ENCODE measurements around the gene KCTD13.
"Not testable (repeated sequence)": the region's sequence is repeated elsewhere in the genome, so short reads cannot be mapped to it uniquely, and the experiment has no call there.

KCTD13 gene

DNA sequence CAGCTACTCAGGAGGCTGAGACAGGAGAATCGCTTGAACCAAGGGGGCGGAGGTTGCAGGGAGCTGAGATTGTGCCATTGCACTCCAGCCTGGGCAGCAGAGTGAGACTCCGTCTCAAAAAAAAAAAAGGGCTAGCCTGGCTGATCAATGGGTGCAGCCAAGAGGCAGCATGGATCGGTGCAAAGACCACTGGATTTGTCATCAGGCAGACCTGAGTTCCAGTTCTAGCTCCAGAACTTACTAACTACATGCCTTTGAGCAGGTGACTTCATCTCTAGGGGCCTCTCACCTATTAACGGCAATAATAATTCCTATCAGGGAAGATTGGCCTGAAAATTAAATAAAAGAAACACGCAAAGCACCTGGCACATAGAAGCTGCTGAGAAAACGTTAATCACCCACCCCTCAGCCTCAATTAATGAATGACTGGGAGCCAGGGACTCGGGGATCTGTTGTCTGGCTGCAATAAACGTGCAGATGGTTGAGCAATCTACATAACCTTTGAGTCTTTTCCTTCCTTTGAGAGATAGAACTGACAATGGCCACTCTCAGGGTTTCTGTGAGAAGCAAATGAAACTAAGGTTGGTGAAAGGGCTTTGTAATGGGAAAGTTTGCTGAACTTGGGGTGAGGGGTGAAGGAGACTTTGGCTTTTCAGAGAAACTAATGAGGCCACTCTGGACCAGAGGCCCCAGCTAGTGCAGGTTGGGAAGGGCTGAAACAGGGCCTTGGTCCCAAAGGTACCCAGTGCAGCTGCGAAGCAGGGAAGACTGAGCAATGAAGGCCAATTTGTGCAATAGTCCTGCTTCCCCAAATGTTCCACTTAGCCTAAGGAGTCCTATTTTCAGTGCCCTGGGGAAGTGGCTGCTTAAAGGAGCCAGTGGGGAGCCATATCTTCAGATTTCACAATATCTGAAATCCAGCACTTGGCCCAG is 34.2 kb downstream of the KCTD13 start:
- TF ChIP-seq CTCF (IDR thresholded peaks at IDR 0.05; ENCODE audit: insufficient read depth, low read length, poor library complexity, severe bottlenecking): no peak
- no peak overlapping the region for H3K4me3 ChIP-seq (replicated peaks; ENCODE audit: low read depth, low read length)
- no peak for DNase-seq (ENCODE audit: extremely low read depth, insufficient read length)
- peaks cover 1% of the 10 kb centered on the region; the same call in 1 of the 2 replicates for H3K27me3 ChIP-seq (replicated peaks; ENCODE audit: control insufficient read depth, insufficient read depth, low read length)
- no peaks in the 10 kb centered on the region for H3K36me3 ChIP-seq (ENCODE audit: control insufficient read depth, insufficient read depth, low read length)

- not testable (repeated sequence) for H3K4me3 ChIP-seq (replicated peaks; ENCODE audit: low read depth, low read length); H3K27me3 ChIP-seq (replicated peaks; ENCODE audit: control insufficient read depth, insufficient read depth, low read length); H3K36me3 ChIP-seq (ENCODE audit: control insufficient read depth, insufficient read depth, low read length); DNase-seq (ENCODE audit: extremely low read depth, insufficient read length)
Observed at GRCh38 chr16:29889372-29889771, 36.7 kb downstream of the KCTD13 start.

- DNase-seq (ENCODE audit: extremely low read depth, insufficient read length): no peak
- no peak for TF ChIP-seq CTCF (IDR thresholded peaks at IDR 0.05; ENCODE audit: insufficient read depth, low read length, poor library complexity, severe bottlenecking)
- no peaks in the 10 kb centered on the region for H3K36me3 ChIP-seq (ENCODE audit: control insufficient read depth, insufficient read depth, low read length)
Observed at GRCh38 chr16:29883987-29884386, 42.0 kb downstream of the KCTD13 start.

DNA sequence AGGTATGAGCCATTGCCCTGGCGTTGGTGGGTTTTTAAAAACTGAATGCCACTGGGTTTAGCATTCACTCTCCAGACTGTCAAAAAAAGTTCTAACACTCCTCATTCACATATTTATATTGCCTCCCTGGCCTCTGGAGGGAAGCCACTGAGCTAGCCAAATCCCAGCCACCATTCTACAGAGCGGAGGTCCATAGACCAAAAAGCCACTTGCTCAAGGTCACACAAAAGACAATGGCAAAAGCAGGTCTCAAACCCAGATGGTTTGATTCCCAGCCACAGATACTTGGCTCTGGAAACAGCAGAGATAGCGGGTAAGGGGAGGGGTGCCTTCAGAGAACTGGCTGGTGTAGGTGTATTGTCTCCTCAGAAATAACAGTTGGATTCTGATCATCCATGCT is 45.0 kb downstream of the KCTD13 start:
- no peaks in the 10 kb centered on the region for H3K36me3 ChIP-seq (ENCODE audit: control insufficient read depth, insufficient read depth, low read length)
- H3K4me3 ChIP-seq (replicated peaks; ENCODE audit: low read depth, low read length): no peak overlapping the region
- no peak for DNase-seq (ENCODE audit: extremely low read depth, insufficient read length)
- no peak for TF ChIP-seq CTCF (IDR thresholded peaks at IDR 0.05; ENCODE audit: insufficient read depth, low read length, poor library complexity, severe bottlenecking)
- H3K27me3 ChIP-seq (replicated peaks; ENCODE audit: control insufficient read depth, insufficient read depth, low read length): no peaks in the 10 kb centered on the region; the same call in none of the 2 replicates

More at GRCh38 chr16:29883987-29884386, 42.0 kb downstream of the KCTD13 start:
- Histone ChIP-seq H3K4me3 (replicated peaks; ENCODE audit: low read depth, low read length) (no peak overlapping the region), H3K27me3 (replicated peaks; ENCODE audit: control insufficient read depth, insufficient read depth, low read length) (no peaks in the 10 kb centered on the region; the same call in 1 of the 2 replicates)

DNA sequence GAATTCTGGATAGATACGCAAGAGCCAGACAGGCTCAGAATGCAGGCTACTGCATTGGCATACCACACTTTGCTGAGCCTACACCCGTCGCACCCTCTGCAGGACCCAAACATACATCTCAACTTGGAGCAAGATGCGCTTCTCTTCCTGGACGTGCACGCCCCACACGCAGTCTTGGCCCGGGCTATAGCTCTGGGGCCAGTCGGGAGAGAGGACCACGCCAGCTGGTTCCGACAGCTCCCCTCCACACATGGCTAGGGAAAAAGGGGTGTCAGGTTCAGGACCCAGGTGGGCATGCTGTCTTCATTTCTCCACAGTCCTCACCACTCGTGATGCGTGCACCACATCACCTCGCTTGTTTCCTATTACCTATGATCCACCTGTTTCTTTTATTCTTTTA is 47.9 kb downstream of the KCTD13 start:
- no peak for DNase-seq (ENCODE audit: extremely low read depth, insufficient read length)
- no peak for TF ChIP-seq CTCF (IDR thresholded peaks at IDR 0.05; ENCODE audit: insufficient read depth, low read length, poor library complexity, severe bottlenecking)
- H3K4me3 ChIP-seq (replicated peaks; ENCODE audit: low read depth, low read length): no peak overlapping the region

GRCh38 chr16:29877266-29877961 is 48.6 kb downstream of the KCTD13 start:
- TF ChIP-seq CTCF (IDR thresholded peaks at IDR 0.05; ENCODE audit: insufficient read depth, low read length, poor library complexity, severe bottlenecking): no peak
- peak; percentile 47 for DNase-seq (ENCODE audit: extremely low read depth, insufficient read length)

More for the DNA sequence above, 47.9 kb downstream of the KCTD13 start:
- Histone ChIP-seq H3K36me3 (ENCODE audit: control insufficient read depth, insufficient read depth, low read length) (no peaks in the 10 kb centered on the region), H3K27me3 (replicated peaks; ENCODE audit: control insufficient read depth, insufficient read depth, low read length) (no peaks in the 10 kb centered on the region; the same call in none of the 2 replicates)

More at GRCh38 chr16:29877266-29877961, 48.6 kb downstream of the KCTD13 start:
- Histone ChIP-seq H3K4me3 (replicated peaks; ENCODE audit: low read depth, low read length) (no peak overlapping the region), H3K27me3 (replicated peaks; ENCODE audit: control insufficient read depth, insufficient read depth, low read length) (no peaks in the 10 kb centered on the region; the same call in none of the 2 replicates), H3K36me3 (ENCODE audit: control insufficient read depth, insufficient read depth, low read length) (no peaks in the 10 kb centered on the region)

Data from GM06990 (cell line).